ENCODE data around the gene FAM13A.

The FAM13A gene

DNA sequence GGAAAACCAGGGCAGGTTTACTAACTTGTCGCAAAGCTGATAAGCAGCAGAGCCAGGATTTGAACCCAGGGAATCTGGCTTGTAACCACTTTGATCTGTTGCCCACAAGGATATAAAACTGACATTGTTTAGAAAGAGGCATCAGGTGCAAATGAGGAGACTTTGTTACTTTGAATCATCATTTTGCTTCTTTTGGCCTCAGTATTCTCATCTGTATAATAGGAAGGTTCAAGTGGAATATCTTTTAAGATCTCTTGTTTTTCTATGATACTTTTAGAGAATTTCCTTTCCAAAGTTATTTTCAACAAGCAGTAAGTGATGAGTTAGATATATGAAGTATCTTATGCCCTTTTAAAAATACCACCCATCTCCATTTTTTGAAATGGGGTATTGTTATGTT, 301.5 kb downstream of the FAM13A start:
- intact Hi-C loops (cut with micrococcal nuclease), result no loop called here
- Mint-ChIP-seq H3K27me3 (no peaks in the 10 kb centered on the region), H3K27ac (no peak overlapping the region), H3K36me3 (ENCODE audit: low read depth) (peaks cover 64% of the 10 kb centered on the region), H3K4me1 (ENCODE audit: low read depth) (no peaks in the 10 kb centered on the region), H3K4me3 (no peak overlapping the region), H3K9me3 (no peaks in the 10 kb centered on the region)

- H3K4me3 Mint-ChIP-seq, result no peak overlapping the region
- no peak overlapping the region for H3K27ac Mint-ChIP-seq
- no peaks in the 10 kb centered on the region for H3K9me3 Mint-ChIP-seq
- intact Hi-C loops (cut with micrococcal nuclease), result no loop called here
- peaks cover 70% of the 10 kb centered on the region for H3K36me3 Mint-ChIP-seq (ENCODE audit: low read depth)
- H3K4me1 Mint-ChIP-seq (ENCODE audit: low read depth), result no peaks in the 10 kb centered on the region
- H3K27me3 Mint-ChIP-seq, result no peaks in the 10 kb centered on the region
These were observed 302.2 kb downstream of the FAM13A start for GRCh38 chr4:88754796-88755195.

DNA sequence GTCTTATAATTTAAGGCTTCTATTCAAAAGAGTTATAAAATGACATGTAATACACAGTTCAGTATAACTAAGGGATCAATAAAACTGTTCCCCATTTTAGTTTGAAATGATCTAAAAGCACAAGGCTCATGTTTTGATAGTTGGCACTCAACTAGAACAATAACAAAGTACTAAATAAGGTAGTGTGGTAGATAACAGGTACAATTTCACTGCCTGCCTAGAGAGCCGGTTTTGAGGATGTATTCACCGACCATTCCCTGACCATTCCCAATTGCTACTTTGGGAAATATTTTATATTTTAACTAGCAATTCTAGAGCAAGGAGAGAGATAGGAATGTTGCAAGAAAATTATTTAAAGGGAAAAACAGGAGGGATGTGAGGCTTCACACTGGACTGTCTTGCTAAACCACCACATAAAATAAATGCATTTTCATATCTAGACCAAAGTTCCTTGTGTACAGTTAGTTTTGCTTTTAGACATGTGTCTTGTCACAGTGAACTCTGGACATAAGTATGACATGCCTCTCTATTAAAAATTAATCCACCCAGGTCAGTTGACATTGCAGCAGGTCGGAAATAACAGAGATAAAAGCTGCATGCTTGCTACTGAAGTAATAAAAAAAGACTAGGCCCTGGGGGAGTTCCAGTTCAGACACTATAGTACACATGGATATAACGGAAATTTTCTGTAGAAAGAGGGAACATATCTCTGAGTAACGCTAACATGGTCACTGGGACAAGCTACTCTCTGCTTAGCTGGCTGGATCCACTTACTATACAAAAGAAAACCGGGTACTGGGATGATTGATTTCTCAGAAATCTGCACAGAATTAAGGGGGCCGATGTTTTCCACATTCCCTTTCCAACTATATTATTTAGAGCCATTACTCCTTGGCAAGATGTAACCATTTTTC, 303.1 kb downstream of the FAM13A start:
- H3K9me3 Mint-ChIP-seq, result no peaks in the 10 kb centered on the region
- no peaks in the 10 kb centered on the region for H3K4me1 Mint-ChIP-seq (ENCODE audit: low read depth)
- intact Hi-C loops (cut with micrococcal nuclease), result no loop called here
- H3K27ac Mint-ChIP-seq, result no peak overlapping the region
- H3K27me3 Mint-ChIP-seq, result no peaks in the 10 kb centered on the region
- H3K4me3 Mint-ChIP-seq, result no peak overlapping the region
- H3K36me3 Mint-ChIP-seq (ENCODE audit: low read depth), result peaks cover 72% of the 10 kb centered on the region

DNA sequence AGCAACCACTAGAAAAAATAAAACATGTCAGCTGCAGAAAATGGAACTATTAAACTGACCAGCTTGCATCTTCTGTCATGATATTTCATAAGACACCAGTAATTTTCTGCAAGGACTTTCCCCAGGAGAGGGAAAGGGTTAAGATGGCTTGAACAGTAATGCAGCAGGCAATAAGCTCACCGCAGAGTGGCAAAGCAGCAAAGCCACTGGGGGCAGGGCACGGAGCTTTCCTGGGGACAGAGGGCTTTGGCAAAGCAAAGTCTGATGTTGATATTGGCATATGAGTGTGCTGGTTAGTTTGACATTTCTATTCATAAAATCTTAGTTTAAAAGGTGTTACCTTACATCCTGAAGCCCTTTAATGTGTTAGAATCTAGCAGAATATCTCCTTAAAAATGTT, 304.2 kb downstream of the FAM13A start:
- Mint-ChIP-seq H3K4me1 (ENCODE audit: low read depth) (no peaks in the 10 kb centered on the region), H3K9me3 (no peaks in the 10 kb centered on the region)
- intact Hi-C loops (cut with micrococcal nuclease), result no loop called here

DNA sequence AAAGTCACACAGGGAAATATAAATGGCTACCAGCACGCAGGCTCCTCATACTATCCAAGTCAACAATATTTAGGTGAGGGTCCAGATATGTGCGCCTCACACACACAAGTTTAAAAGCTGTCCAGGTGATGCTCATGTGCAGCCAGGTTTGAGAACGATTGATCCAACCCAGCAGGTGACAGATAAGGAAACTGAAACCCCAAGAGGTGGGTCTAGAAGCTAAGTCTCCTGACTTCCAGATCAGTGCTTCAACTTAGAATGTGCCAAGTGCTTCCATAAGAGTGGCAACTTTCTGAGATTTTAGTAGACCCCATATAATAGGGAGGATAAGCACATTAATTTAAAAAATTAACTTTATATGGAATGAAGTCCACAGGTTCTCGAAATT, 304.9 kb downstream of the FAM13A start:
- Mint-ChIP-seq H3K4me1 (ENCODE audit: low read depth) (no peaks in the 10 kb centered on the region), H3K27ac (no peak overlapping the region), H3K36me3 (ENCODE audit: low read depth) (peaks cover 77% of the 10 kb centered on the region), H3K4me3 (no peak overlapping the region), H3K9me3 (no peaks in the 10 kb centered on the region), H3K27me3 (no peaks in the 10 kb centered on the region)
- intact Hi-C loops (cut with micrococcal nuclease), result no loop called here

More for the DNA sequence above, 304.2 kb downstream of the FAM13A start:
- Mint-ChIP-seq H3K27ac (no peak overlapping the region), H3K36me3 (ENCODE audit: low read depth) (peaks cover 72% of the 10 kb centered on the region), H3K27me3 (no peaks in the 10 kb centered on the region), H3K4me3 (no peak overlapping the region)

- H3K9me3 Mint-ChIP-seq, result no peaks in the 10 kb centered on the region
- intact Hi-C loops (cut with micrococcal nuclease), result no loop called here
- H3K4me1 Mint-ChIP-seq (ENCODE audit: low read depth), result no peaks in the 10 kb centered on the region
- peaks cover 82% of the 10 kb centered on the region for H3K36me3 Mint-ChIP-seq (ENCODE audit: low read depth)
- no peaks in the 10 kb centered on the region for H3K27me3 Mint-ChIP-seq
- H3K27ac Mint-ChIP-seq, result no peak overlapping the region
- H3K4me3 Mint-ChIP-seq, result no peak overlapping the region
These were observed 305.5 kb downstream of the FAM13A start for GRCh38 chr4:88751258-88752075.

GRCh38 chr4:88750369-88750768, 306.6 kb downstream of the FAM13A start:
- no peaks in the 10 kb centered on the region for H3K27me3 Mint-ChIP-seq
- peaks cover 88% of the 10 kb centered on the region for H3K36me3 Mint-ChIP-seq (ENCODE audit: low read depth)
- no peaks in the 10 kb centered on the region for H3K4me1 Mint-ChIP-seq (ENCODE audit: low read depth)
- H3K27ac Mint-ChIP-seq, result no peak overlapping the region
- no peak overlapping the region for H3K4me3 Mint-ChIP-seq
- H3K9me3 Mint-ChIP-seq, result no peaks in the 10 kb centered on the region
- intact Hi-C loops (cut with micrococcal nuclease), result no loop called here

- no peaks in the 10 kb centered on the region for H3K4me1 Mint-ChIP-seq (ENCODE audit: low read depth)
- H3K27me3 Mint-ChIP-seq, result no peaks in the 10 kb centered on the region
- H3K4me3 Mint-ChIP-seq, result no peak overlapping the region
- H3K27ac Mint-ChIP-seq, result no peak overlapping the region
- intact Hi-C loops (cut with micrococcal nuclease), result no loop called here
- H3K9me3 Mint-ChIP-seq, result no peaks in the 10 kb centered on the region
- H3K36me3 Mint-ChIP-seq (ENCODE audit: low read depth), result peaks cover 88% of the 10 kb centered on the region
These were observed 309.6 kb downstream of the FAM13A start for GRCh38 chr4:88747351-88747750.

DNA sequence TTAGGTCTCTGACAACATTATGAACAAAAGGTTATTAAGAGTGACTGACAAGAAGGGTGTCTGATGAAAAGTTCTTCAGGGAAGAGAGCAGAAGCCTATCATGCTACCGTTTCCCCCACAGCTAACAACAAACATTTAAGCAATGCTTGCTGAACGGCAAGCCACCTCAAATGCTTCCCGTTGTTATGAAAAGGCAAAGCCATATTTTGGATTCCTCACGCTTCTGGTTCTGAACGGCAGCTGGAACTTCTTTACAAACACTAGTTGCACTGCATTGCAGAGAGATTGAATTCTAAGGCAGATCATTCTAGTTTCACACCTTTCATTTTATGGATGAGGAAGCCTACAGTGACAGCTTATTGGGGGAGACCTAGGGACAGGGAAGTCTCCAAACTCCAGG, 310.8 kb downstream of the FAM13A start:
- Mint-ChIP-seq H3K27ac (no peak overlapping the region), H3K36me3 (ENCODE audit: low read depth) (peaks cover 77% of the 10 kb centered on the region), H3K27me3 (no peaks in the 10 kb centered on the region), H3K4me1 (ENCODE audit: low read depth) (no peaks in the 10 kb centered on the region), H3K9me3 (no peaks in the 10 kb centered on the region), H3K4me3 (no peak overlapping the region)
- intact Hi-C loops (cut with micrococcal nuclease), result no loop called here

- Mint-ChIP-seq H3K27me3 (no peaks in the 10 kb centered on the region), H3K27ac (no peak overlapping the region), H3K36me3 (ENCODE audit: low read depth) (peaks cover 72% of the 10 kb centered on the region), H3K4me3 (no peak overlapping the region), H3K4me1 (ENCODE audit: low read depth) (no peaks in the 10 kb centered on the region), H3K9me3 (no peaks in the 10 kb centered on the region)
- intact Hi-C loops (cut with micrococcal nuclease), result no loop called here
These were observed 311.3 kb downstream of the FAM13A start for GRCh38 chr4:88745581-88746163.

DNA sequence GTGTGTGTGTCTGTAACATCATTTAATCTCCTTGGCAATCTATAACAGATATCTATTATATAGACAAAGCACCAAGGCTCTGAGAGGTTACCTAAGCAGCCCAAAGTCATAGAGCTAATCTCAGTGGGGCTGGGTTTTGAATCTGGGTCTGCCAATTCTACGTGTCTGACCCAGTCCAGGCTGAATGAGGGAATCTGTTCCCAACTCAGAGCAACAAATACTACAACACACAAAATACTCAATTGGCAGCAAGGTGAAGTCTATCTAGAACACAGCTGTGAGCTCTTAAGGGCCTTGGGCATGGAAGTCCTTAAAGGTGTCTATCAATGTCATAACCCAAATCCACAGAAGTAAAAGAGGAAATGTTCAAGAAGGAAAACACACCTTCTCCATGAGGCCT, 311.8 kb downstream of the FAM13A start:
- Mint-ChIP-seq H3K36me3 (ENCODE audit: low read depth) (peaks cover 67% of the 10 kb centered on the region), H3K9me3 (no peaks in the 10 kb centered on the region), H3K4me3 (no peak overlapping the region), H3K4me1 (ENCODE audit: low read depth) (no peaks in the 10 kb centered on the region), H3K27ac (no peak overlapping the region), H3K27me3 (no peaks in the 10 kb centered on the region)
- intact Hi-C loops (cut with micrococcal nuclease), result no loop called here

- no peaks in the 10 kb centered on the region for H3K27me3 Mint-ChIP-seq
- H3K9me3 Mint-ChIP-seq, result no peaks in the 10 kb centered on the region
- intact Hi-C loops (cut with micrococcal nuclease), result no loop called here
- H3K4me1 Mint-ChIP-seq (ENCODE audit: low read depth), result no peaks in the 10 kb centered on the region
- no peak overlapping the region for H3K4me3 Mint-ChIP-seq
- H3K27ac Mint-ChIP-seq, result no peak overlapping the region
- peaks cover 61% of the 10 kb centered on the region for H3K36me3 Mint-ChIP-seq (ENCODE audit: low read depth)
These were observed 312.4 kb downstream of the FAM13A start for GRCh38 chr4:88744609-88745008.

- no peaks in the 10 kb centered on the region for H3K9me3 Mint-ChIP-seq
- no peaks in the 10 kb centered on the region for H3K4me1 Mint-ChIP-seq (ENCODE audit: low read depth)
- H3K27ac Mint-ChIP-seq, result no peak overlapping the region
- intact Hi-C loops (cut with micrococcal nuclease), result no loop called here
- no peak overlapping the region for H3K4me3 Mint-ChIP-seq
- peaks cover 55% of the 10 kb centered on the region for H3K36me3 Mint-ChIP-seq (ENCODE audit: low read depth)
- H3K27me3 Mint-ChIP-seq, result no peaks in the 10 kb centered on the region
These were observed 313.3 kb downstream of the FAM13A start for GRCh38 chr4:88743696-88744095.

- H3K36me3 Mint-ChIP-seq (ENCODE audit: low read depth), result peaks cover 55% of the 10 kb centered on the region
- H3K4me3 Mint-ChIP-seq, result no peak overlapping the region
- intact Hi-C loops (cut with micrococcal nuclease), result no loop called here
- no peak overlapping the region for H3K27ac Mint-ChIP-seq
- H3K9me3 Mint-ChIP-seq, result no peaks in the 10 kb centered on the region
- no peaks in the 10 kb centered on the region for H3K27me3 Mint-ChIP-seq
- H3K4me1 Mint-ChIP-seq (ENCODE audit: low read depth), result peaks cover 2% of the 10 kb centered on the region
These were observed 314.4 kb downstream of the FAM13A start for GRCh38 chr4:88742561-88742960.

All from dendritic cell treated with granulocyte-macrophage colony-stimulating factor and Interleukin-4, amounts not matched to agents 40 ng/mL and 50 ng/mL, for 4 days (primary cell).